Endothelial cell (in vitro differentiated cells): ENCODE measurements around the gene FBXO3. TPM values are rescaled to one million over a fixed set of nuclear protein-coding genes. Genes with fewer than 3 reads are reported as not detected.

Experiments
- DNase-seq: peaks from one replicate; pipeline ENCODE4 v3.0.0; 2021; ENCODE audit warnings: low spot score
- H3K27ac Mint-ChIP-seq: one replicate; pipeline ENCODE4 v1.8.0; 2021; ENCODE audit warnings: mixed read lengths, inconsistent platforms; ENCODE audit not compliant: unreplicated experiment
- H3K27me3 Mint-ChIP-seq: one replicate; pipeline ENCODE4 v1.8.0; 2021; ENCODE audit warnings: mild to moderate bottlenecking, moderate library complexity, mixed read lengths, inconsistent platforms; ENCODE audit not compliant: unreplicated experiment
- H3K36me3 Mint-ChIP-seq: one replicate; pipeline ENCODE4 v1.8.0; 2021; ENCODE audit warnings: mild to moderate bottlenecking, low read depth, mixed read lengths, inconsistent platforms; ENCODE audit not compliant: unreplicated experiment
- H3K4me1 Mint-ChIP-seq: one replicate; pipeline ENCODE4 v1.8.0; 2021; ENCODE audit warnings: mild to moderate bottlenecking, mixed read lengths, inconsistent platforms; ENCODE audit not compliant: unreplicated experiment
- H3K4me3 Mint-ChIP-seq: one replicate; pipeline ENCODE4 v1.8.0; 2021; ENCODE audit warnings: mild to moderate bottlenecking, mixed read lengths, inconsistent platforms; ENCODE audit not compliant: unreplicated experiment
- H3K9me3 Mint-ChIP-seq: one replicate; pipeline ENCODE4 v1.8.0; 2021; ENCODE audit warnings: mixed read lengths, inconsistent platforms; ENCODE audit not compliant: unreplicated experiment
- CTCF ChIP-seq: fragments of 200-600 bp; sonication (generic); IDR thresholded peaks from one replicate; pipeline ENCODE4 v1.5.0; 2021; ENCODE audit warnings: antibody characterized with exemption; ENCODE audit not compliant: unreplicated experiment
- total RNA-seq: library from RNA; stranded (reverse); fragmentation: NEBNext Ultra II Directional; extraction: Animal tissue kit (Norgen Biotek cat#: 25700); gene quantifications from one replicate; pipeline ENCODE4 v1.2.1, GENCODE V29; 2021; ENCODE audit not compliant: unreplicated experiment

FBXO3 gene
- total RNA-seq, 1 donor from 2014 or later = 22.6 TPM

DNA sequence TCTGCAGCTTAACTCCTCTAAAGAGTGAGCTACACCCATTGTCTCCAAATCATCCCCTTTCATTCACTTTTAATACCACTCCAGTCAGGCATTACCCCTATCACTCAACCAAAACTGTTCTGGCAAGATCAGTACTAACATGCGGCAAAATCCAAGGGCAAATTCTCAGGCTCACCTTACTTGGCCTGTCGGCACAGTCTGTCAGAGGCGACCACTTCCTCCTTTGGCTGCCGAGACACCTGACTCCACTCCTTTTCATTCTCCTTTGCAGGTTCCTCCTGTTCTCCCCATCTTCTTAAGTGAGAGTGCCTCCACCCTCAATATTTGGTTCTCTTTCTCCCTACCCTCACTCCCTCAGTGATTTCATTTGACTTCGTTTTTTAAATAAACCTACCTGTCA is 77.9 kb downstream of the FBXO3 start:
- DNase-seq = no peak
- Mint-ChIP-seq H3K9me3 (no peaks in the 10 kb centered on the region), H3K27me3 (peaks cover 15% of the 10 kb centered on the region), H3K4me1 (peaks cover 17% of the 10 kb centered on the region), H3K4me3 (no peak overlapping the region), H3K36me3 (no peaks in the 10 kb centered on the region), H3K27ac (no peak overlapping the region)
- TF ChIP-seq CTCF = no peak

GRCh38 chr11:33695051-33695566 is 79.2 kb downstream of the FBXO3 start:
- Mint-ChIP-seq H3K9me3 (no peaks in the 10 kb centered on the region), H3K4me3 (no peak overlapping the region), H3K27me3 (peaks cover 10% of the 10 kb centered on the region), H3K4me1 (peaks cover 24% of the 10 kb centered on the region), H3K27ac (no peak overlapping the region), H3K36me3 (no peaks in the 10 kb centered on the region)
- DNase-seq = no peak
- no peak for TF ChIP-seq CTCF

DNA sequence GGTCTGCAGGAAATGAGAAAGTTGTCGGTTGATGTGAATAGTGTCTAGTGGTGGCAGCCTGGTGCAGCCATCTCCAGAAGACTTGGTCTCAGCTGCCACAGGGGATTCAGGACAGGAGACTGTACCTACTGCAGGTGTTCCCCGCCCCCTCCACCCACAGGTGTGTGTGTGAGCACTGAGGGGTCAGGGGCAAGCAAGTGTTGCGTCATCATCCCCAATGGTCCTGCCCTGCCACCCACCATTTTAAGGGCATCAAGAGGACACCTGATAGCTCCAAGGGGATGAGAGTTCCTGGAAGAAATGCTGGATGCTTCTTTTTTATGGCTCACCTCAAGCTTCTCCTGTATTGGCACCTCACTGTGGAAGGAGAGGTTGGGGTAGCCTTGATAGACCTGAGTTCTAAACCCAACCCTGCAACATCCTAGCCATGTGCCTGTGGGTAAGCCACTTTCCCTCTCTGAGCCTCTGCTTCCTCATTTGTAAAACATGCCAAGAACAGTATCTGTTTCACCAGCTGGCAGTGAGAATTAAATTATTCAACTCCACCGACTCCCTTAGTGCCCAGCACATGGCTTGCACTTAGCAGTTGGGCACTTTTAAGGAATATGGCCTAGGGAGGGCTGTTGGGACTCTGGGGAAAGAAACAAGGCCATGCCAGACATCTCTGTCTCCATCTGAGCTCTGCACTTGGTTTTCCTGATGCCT is 79.8 kb downstream of the FBXO3 start:
- Mint-ChIP-seq H3K9me3 (no peaks in the 10 kb centered on the region), H3K27me3 (peaks cover 6% of the 10 kb centered on the region), H3K27ac (no peak overlapping the region), H3K4me3 (no peak overlapping the region), H3K4me1 (peaks cover 24% of the 10 kb centered on the region), H3K36me3 (no peaks in the 10 kb centered on the region)
- DNase-seq = no peak
- no peak for TF ChIP-seq CTCF

- Mint-ChIP-seq H3K4me3 (no peak overlapping the region), H3K27ac (no peak overlapping the region), H3K27me3 (peaks cover 9% of the 10 kb centered on the region), H3K9me3 (no peaks in the 10 kb centered on the region), H3K4me1 (peaks cover 30% of the 10 kb centered on the region), H3K36me3 (no peaks in the 10 kb centered on the region)
- no peak for DNase-seq
- TF ChIP-seq CTCF = no peak
Observed at GRCh38 chr11:33692541-33692940, 81.8 kb downstream of the FBXO3 start.

DNA sequence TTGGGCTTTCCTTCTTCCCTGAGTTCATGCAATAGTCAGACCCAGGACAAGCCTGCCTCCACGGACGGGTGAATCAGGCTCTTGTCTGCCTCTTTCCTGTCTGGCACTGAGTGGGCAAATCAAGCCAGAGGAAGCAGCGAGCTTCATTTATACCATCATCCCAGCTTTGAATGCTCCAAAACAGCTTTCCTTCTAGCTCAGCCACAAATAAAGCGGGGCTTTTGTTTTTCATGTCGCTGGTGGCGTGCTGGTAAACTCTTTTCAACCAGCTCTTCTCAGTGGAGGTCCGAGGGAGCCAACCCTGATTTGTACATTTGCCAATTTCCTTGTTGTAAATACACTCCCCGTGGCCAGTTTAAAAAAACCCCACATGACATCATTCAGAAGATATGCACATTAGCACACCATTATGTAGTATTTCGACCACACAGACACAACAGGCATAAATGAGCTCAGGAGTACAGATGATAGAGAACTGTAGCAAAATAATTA is 82.3 kb downstream of the FBXO3 start:
- H3K9me3 Mint-ChIP-seq = no peaks in the 10 kb centered on the region
- peaks cover 7% of the 10 kb centered on the region for H3K27me3 Mint-ChIP-seq
- no peak for DNase-seq
- H3K4me3 Mint-ChIP-seq = no peak overlapping the region
- peaks cover 30% of the 10 kb centered on the region for H3K4me1 Mint-ChIP-seq
- peak overlapping the region; percentile 14 for H3K27ac Mint-ChIP-seq
- TF ChIP-seq CTCF = no peak
- no peaks in the 10 kb centered on the region for H3K36me3 Mint-ChIP-seq
